HG03558 (cell line): ENCODE results near the gene EIF2B4.

Source experiments
- ATAC-seq: cut with Tn5 transposase; IDR thresholded peaks from one replicate; pipeline ENCODE4 v1.9.1; 2021; ENCODE audit warnings: moderate number of reproducible peaks; ENCODE audit not compliant: unreplicated experiment; ENCODE audit errors: extremely low read depth

Gene EIF2B4

DNA sequence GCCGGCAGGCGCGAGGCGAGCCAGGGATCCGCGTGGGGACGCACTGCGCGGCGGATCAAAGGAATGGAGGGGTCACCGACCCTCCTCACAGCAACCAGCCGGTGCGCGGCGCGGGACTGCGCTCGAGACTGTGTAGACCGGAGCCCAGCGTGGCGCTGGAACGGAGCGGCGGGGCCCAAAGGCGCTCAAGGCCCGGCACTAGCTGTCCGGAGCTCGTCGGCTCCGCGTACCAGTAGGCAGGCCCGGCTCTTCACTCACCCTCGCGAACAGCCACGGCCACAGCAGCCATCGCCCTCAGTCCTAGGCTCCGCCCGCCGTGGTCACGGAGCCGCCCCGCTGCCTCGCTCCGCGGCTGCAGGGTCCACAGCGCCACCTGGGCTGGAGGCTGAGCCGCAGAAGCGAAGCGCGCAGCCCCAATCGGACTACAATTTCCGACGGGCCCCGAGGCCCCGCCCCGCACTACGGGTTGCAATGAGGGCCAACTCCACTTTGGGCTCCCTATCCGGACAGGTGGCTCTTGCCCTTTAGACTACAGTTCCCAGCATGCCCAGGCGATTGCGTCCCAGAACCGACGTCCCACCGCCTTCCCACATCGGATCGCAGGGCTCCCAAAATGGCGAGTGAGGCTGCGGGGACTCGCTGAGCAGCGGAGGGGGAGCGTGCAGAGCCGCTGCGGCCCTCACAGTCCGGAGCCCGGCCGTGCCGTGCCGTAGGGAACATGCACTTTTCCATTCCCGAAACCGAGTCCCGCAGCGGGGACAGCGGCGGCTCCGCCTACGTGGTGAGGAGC is at the start of gene EIF2B4, which contains the start of gene SNX17:
TSS of gene EIF2B4 (minus strand) at position 313 of the 790 bp plus-strand sequence. CDS start at position 289, 24 bp downstream.
TSS of gene SNX17 (plus strand) at position 591 of the 790 bp plus-strand sequence. CDS start at position 719, 128 bp downstream.
- peak; percentile 78 for ATAC-seq

DNA sequence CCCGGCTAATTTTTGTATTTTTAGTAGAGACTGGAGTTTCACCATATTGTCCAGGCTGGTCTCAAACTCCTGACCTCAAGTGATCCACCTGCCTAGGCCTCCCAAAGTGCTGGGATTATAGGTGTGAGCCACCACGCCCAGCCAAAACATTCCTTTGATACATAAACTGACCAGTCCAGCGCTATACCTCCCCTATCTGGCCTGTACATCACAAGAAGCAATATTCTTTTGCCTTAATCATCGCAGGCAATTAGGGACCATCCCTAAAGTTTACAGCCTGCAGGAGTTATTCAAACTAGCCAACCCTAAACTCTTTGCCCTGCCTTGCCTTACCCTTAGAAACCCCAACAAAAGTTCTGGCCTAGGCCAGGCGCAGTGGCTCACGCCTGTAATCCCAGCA is 46.0 kb upstream of the EIF2B4 start:
- no peak for ATAC-seq

DNA sequence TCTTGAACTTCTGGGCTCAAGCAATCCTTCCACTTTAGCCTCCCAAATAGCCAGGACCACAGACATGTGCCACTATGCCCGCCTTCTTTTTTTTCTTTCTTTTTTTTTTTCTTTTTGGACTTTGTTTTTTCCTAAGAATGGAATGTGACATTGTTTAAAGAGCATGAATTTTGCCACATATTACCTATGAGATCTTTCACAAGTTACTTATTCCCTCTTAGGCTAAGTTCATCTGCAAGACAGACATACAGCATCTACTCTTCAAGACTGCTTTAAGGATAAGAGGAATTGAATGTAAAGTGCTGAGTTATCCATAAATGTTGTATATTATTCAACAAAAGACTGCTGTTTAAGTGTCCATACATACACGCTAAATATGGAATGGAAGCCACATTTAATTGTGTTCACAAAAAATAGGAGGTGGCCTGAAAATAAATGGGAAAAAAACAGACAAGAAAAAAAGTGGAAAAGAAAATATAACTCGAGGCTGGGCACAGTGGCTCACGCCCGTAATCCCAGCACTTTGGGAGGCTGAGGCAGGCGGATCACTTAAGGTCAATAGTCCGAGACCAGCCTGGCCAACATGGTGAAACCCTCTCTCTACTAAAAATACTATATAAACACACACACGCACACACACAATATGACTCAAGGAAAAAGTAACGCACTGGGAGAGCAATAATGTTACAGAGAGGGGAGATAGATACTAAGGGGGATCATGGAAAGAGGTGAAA is 42.4 kb upstream of the EIF2B4 start:
- ATAC-seq = no peak

DNA sequence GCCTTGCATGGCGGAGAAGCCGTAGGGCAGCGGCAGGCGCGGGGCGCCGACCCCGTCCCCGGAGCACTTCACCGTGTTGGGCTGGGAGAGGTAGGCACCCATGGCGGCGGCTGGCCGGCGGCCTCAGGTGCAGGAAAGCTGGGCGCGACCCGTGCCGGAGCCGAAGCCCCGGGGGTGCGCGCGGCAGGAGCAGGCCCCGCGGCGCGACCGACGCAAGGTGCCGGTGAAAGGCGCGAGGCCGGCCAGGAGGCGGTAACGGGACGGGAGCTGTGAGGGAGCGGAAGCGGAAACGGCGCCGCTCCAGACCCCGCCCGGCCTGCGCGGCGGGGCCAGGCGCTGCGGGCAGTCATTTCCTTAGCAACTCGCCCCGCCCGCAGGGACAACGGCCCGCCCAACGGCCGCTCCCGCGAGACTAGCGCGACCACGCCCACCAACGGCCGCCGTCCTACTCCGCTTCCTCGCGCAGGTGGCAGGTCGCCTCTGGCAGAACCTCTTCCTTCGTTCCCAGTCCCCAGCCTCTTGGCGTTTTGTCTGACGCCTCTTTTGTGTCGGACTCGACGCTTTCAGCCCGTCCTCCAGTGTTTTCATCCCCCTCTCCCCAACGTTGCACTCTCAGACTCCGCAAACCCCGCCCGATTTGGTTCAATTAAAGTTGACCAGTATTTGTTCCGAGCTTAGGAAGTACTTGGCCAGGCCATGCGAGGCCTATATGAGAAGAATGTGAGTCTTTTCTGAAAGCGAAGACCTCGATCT is 39.4 kb upstream of the EIF2B4 start, which contains the start of gene PPM1G:
TSS of gene PPM1G (minus strand) at position 271 of the 753 bp plus-strand sequence. CDS start at position 102, 169 bp downstream.
- ATAC-seq = peak; percentile 75

DNA sequence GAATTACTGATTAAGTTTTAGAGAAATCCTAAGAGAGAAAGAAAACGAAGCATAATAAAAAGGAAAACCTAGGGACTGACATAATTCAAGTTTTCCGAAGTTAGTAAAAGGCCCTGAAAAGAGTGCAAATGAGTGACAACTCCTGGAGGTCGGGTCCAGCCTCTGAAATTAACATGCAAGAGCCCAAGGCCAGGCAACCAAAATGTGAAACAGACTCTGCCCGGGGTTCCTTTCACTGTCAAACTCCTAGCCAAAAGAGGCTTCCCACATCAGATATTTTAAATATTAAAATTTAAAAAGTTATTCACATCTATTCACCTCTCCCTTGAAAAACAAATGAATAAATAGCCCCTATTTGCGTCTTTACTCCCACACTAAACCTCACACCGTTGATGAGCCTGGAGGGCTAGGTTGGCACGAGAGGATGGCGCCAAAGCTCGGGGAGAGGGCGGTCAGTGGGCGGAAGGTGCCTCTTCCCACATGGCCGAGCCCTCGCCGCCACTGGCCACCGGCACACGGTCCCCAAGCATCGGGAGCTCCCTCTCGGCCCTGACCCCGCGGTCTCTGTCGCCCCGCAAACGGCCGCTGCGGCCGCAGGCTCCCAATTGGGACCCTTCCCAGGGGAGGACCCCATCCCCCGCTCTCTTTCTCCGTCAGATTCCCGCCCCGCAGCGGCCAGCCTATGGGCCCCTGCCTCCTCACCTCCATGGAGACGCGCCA is 38.6 kb upstream of the EIF2B4 start:
- ATAC-seq = no peak

DNA sequence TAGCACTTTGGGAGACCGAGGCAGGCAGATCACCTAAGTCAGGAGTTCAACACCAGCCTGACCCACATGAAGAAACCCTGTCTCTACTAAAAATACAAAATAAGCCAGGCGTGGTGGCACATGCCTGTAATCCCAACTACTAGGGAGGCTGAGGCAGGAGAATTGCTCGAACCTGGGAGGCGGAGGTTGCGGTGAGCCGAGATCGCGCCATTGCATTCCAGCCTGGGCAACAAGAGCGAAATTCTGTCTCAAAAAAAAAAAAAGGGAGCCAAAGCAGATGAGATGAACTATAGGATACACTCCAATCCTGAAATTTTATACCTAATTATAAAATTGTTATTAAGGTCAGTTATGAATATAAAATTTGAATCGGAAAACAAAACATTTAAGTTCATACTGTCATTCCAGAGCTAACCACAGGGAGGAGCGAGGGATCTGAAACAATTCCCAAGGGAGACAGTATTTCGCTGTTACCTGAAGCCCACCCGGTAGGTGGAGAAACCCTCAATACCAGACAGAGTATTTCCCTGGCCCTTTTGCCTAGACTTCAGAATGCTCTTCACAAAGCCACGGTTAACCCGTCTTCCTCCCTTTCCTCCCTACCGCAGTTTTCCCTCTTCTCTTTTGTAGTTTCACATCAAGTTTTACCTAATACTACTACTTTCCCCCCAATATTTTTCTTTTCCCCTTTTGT is 37.8 kb upstream of the EIF2B4 start:
- no peak for ATAC-seq

DNA sequence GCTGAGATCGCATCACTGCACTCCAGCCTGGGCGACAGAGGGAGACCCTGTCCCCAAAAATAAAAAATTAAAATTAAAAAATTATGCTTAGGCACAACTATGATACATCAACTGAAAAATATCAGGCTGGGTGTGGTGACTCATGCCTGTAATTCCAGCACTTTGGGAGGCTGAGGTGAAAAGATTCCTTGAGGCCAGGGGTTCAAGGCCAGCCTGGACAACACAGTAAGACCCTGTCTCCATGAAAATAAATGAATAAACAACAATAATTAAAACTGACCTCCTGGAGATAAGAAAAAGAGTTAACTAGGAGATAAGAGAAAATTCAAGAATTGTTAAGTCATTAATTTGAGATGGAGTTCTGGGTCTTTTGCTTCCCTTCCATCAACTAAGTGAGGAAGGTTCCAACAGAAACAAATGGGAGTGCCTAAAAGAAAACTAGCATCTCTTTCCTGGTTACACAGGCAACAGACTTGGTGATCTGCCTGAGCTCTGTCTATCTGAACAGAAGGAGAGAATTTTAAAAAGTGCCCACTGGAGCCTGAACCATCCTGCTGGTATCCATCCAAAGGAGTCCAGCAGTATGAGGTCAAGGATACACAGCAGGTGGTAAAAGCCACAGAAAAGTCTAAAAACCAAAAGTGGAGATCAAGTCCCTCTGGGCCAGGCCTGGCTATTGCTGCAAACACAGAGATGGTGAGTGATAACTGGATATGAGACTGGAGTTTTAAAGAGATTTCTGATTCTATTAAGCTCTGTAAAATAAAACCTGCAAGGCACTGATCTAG is 30.4 kb upstream of the EIF2B4 start:
- no peak for ATAC-seq

DNA sequence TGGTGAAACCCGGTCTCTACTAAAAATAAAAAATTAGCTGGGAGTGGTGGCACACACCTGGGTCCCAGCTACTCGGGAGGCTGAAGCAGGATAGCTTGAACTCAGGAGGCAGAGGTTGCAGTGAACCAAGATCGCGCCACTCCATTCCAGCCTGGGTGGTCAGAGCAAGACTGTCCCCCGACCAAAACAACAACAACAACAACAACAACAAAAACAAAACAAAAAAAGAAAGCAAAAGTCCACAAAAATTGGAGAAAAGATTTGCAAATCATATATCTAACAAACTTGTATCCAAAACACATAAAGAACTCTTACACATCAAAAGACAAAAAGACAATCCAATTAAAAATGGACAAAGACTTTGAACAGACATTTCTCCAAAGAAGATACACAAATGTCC is 28.8 kb upstream of the EIF2B4 start:
- no peak for ATAC-seq

DNA sequence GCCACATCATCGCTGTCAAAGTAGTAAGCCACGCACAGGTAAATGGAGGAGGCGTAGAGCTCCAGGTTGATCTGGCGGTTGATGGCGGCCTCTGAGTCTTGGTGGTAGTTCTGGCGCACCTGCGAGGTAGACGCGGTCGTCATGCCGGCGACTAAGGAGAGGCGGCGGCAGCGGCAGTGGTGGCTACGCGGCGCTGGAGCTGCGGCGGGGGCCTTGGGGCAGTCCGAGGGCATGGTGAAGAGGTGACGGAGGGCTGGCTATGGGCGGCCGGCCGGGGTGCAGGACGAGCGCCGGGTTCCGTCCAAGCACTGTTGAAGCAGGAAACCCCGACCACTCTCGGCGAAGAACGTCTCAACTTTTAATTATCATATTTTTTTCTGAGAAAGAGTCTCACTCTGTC is 23.1 kb upstream of the EIF2B4 start:
- no peak for ATAC-seq

DNA sequence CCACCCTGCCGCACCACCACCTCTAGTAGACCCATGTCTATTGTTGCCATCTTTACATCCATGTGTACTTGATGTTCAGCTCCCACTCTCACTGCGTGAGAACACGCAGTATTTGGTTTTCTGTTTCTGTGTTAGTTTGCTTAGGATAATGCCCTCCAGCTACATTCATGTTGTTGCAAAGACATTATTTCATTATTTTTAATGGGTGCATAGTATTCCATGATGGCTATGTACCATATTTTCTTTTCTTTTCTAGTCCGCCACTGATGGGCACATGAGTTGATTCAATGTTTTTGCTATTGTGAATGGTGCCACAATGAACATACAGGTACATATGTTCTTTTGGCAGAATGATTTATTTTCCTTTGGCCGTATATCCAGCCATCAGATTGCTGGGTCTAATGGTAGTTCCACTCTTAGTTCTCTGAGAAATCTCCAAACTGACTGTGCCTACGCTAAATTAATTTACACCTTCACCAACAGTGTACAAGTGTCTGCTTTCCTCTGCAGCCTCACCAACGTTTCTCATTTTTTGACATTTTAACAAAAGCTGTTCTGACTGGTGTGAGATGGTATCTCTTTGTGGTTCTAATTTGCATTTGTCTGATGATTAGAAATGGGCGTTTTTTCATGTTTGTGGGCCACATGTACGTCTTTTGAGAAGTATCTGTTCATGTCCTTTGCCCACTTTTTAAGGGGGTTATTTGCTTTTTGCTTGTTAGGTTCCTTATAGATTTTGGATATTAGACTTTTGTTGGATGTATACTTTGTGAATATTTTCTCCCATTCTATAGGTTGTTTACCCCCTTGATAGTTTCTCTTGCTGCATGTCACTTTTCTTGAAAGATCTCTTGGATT is 20.9 kb upstream of the EIF2B4 start:
- no peak for ATAC-seq

DNA sequence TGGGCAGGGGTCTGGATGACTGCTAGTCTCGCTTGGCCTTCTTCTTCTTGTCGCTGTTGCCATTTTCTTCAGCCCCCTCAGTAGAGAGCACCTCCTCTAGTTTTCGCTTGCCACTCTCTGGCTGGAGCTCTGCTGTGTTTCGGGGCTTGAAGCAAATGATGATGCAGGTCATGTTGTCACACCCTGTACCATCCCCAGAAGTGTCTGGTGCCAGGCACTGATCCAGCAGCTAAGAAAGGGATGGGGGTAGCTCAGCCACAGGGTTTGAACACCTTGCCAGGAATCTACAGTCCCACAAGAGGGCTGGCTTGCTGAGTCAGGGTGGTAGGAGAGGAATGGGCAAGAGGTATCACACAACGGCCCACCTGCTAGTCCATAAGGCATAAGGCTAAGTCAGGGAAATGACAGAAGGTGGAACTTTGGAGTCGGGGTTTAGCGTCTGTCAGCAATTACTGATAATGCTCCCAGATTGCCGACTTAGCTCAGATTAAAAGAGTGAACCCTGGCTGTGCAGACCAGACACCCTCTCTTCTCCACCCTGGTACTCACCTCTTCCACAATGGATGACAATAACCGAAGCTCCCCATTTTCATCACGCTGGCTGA is 11.5 kb upstream of the EIF2B4 start:
- no peak for ATAC-seq

DNA sequence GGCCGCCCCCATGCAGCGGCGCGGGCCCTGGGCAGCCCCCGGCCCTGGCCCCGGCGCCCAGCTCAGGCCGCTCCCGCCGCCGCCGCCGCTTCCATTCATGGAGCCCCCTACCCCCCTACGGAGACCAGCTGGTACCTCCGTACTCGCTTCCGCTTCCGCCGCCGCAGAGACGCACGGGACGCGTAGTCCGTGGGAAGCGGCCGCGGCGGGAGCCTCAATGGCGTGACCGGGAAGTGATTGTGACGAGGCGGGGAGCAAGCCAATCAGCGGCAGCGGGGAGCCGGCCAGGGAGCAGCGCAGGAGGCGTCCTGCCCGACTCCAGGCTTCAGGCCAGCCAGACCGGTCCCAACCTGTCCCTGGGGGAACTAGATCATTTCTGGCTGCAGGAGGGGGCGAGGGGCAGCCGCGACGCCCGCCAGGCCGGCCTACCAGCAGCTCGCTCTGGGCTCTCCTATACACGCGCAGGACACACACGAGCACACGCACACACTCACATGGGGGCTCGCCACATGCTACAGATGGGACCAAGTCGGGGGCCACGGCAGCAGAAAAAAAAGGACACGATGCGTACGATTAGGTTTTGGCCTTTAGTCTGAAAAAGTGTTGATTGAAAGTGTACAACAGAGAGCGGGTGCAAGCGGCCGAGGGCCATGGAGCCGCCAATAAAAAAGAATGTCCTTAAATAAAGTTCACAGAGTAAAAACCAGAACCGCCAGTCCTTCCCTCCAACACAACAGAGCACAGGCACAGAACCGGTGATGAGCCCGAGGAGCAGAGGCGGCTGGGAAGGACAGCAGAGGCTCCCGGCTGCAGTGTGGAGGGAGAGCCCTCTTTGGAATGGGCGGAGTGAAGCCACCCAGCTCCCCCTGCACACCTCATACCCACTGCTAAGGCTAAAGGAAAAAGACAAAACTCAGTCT is 10.7 kb upstream of the EIF2B4 start, which contains the start of gene ZNF513:
TSS of gene ZNF513 (minus strand) at position 109 of the 920 bp plus-strand sequence. CDS start 208 bp downstream, outside the sequence.
- peak; percentile 58 for ATAC-seq

DNA sequence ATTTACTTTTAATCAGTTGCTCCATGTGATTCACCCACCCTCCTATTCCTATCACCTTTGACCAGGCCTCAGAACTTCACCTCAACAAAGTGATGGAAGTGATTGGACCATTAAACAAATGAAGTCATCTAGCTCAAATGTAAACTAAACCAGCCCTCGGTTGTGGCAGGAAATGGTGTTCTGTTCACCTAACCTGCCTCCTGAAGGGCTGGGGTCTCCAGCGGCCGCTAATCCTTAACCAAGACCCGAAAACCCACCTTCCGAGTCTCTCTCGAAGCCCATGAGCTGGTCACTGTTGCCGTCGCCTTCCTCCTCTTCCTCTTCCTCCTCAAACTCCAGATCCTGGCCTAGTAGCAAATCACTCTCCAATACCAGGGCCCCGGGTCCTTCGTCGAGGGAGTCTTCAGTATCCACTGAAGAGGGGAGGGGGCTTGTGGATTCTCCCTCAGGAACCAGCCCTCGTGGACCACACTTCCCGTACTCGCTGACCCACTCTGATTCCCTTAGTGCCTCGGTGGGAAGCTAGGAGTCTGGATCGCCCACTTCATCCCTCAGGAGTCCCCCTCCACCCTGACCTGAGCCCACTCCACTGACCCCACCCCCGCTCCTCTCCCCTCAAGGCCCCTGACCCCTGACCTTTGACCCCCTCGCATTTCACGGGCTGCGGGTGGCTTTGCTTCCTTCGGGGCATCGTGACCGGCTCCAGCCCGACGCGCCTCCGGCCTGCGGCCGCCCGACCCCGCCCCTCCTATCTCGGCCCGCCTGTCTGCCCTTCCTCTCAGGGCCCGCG is 9.9 kb upstream of the EIF2B4 start:
- no peak for ATAC-seq

DNA sequence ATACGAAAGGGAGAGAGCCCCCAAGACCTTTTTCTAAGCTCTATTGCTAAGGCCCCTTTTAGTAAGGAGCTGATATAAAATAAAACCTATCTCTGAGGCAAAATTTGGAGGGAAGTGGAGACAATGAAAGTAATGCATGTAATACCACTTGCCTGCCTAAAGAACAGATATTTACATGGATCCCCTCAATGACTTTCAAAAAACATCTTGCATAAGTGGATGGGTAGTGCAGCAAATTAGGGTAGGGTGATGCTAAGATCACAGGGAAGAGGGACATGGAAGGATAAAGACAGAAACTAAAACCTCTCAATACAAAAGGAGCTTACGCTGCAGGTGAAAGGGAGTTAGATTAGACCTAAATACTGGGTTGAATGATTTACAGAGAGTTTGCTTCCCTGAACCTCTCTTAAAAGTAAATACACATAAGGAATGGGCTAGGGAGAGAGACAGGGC is 9.3 kb upstream of the EIF2B4 start:
- ATAC-seq = no peak

DNA sequence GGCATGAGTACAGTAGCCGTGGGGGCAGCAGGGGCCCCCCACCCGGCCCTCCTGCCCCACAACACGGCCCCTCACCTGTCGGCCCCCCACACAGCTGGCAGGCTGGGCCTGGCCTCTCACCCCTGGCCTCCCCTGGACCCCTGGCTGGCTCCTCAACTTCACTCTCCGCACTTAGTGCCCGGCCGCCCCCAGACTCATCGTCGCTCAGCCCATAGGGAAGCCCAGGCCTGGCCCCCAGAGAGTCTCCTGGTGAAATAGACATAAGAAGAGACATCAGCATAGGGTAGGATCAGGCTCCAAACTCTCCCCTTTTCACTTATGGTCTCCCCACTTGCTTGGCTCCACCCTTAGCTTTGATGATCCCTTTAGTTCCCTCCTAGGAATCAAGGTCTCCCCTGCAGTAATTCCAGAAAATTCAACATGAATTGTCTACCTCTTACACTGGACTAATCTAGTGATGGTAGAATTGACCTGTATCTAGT is 8.7 kb upstream of the EIF2B4 start:
- no peak for ATAC-seq
